ENCODE measurements around the gene RILP.
"Not testable (repeated sequence)": the region's sequence is repeated elsewhere in the genome, so short reads cannot be mapped to it uniquely, and the experiment has no call there.

Gene RILP

GRCh38 chr17:1649844-1650501 lies at the start of gene RILP:
RILP (minus strand) TSS chr17:1649866; CDS start chr17:1649804, 62 bp downstream.
- peak in 1 of 2 experiments; percentile 41 for DNase-seq

- DNase-seq: no peak
Observed at GRCh38 chr17:1697681-1698080, 48.0 kb upstream of the RILP start.

- no peak for DNase-seq
Observed at GRCh38 chr17:1695365-1695764, 45.7 kb upstream of the RILP start.

GRCh38 chr17:1693339-1693738 lies 43.7 kb upstream of the RILP start:
- DNase-seq: no peak

- DNase-seq: no peak
Observed at GRCh38 chr17:1690544-1691221, 41.0 kb upstream of the RILP start.

- not testable (repeated sequence) for DNase-seq
Observed at GRCh38 chr17:1688405-1688804, 38.7 kb upstream of the RILP start.

GRCh38 chr17:1686086-1686485 lies 36.4 kb upstream of the RILP start:
- DNase-seq: no peak

GRCh38 chr17:1684378-1685189 lies 34.9 kb upstream of the RILP start, which contains the start of gene PRPF8:
PRPF8 (minus strand) TSS chr17:1684867; CDS start chr17:1684571, 296 bp downstream.
- peak; percentile 99 for DNase-seq

- no peak for DNase-seq
Observed at GRCh38 chr17:1683459-1683858, 33.8 kb upstream of the RILP start.

GRCh38 chr17:1676401-1676800 lies 26.7 kb upstream of the RILP start:
- DNase-seq: no peak

- DNase-seq: peak; percentile 18 to 36
Observed at GRCh38 chr17:1673041-1673785, 23.5 kb upstream of the RILP start.

GRCh38 chr17:1663934-1664333 lies 14.3 kb upstream of the RILP start:
- not testable (repeated sequence) for DNase-seq

- DNase-seq: no peak
Observed at GRCh38 chr17:1661045-1661444, 11.4 kb upstream of the RILP start.

GRCh38 chr17:1658100-1658499 lies 8.4 kb upstream of the RILP start:
- DNase-seq: no peak

- no peak for DNase-seq
Observed at GRCh38 chr17:1653735-1654134, 4.1 kb upstream of the RILP start.

- not testable (repeated sequence) for DNase-seq
Observed at GRCh38 chr17:1652794-1653193, 3.1 kb upstream of the RILP start.

GRCh38 chr17:1651559-1651844 lies 1.8 kb upstream of the RILP start:
- no peak for DNase-seq

- DNase-seq: no peak
Observed at GRCh38 chr17:1650731-1651558, 1.3 kb upstream of the RILP start.

GRCh38 chr17:1648963-1649843 lies 463 bp downstream of the RILP start:
- peak; percentile 93 for DNase-seq

- DNase-seq: no peak
Observed at GRCh38 chr17:1648173-1648962, 1.3 kb downstream of the RILP start.
